Mesenchymal stem cell (in vitro differentiated cells and primary cell): ENCODE data around the gene ATP23.

Experiments
- DNase-seq: peaks from one replicate; pipeline ENCODE4 v3.0.0-alpha.2; 2013
- H2AFZ ChIP-seq: one replicate; pipeline ENCODE4 v1.6.1; 2013; ENCODE audit warnings: low read depth, mild to moderate bottlenecking, control low read depth, inconsistent platforms, low read length, moderate library complexity
- H2AK5ac ChIP-seq: 2 replicates; pipeline ENCODE4 v1.6.1; 2013; ENCODE audit warnings: low read length, moderate library complexity, mild to moderate bottlenecking, inconsistent platforms; ENCODE audit not compliant: severe bottlenecking
- H2BK120ac ChIP-seq: one replicate; pipeline ENCODE4 v1.6.1; 2013; ENCODE audit warnings: low read depth, mild to moderate bottlenecking, inconsistent platforms, low read length, moderate library complexity
- H2BK12ac ChIP-seq, 2 experiments: one replicate each; pipeline ENCODE4 v1.6.1; 2013; ENCODE audit warnings: inconsistent platforms in 2 of 2, low read length in 2 of 2, mild to moderate bottlenecking in 2 of 2, moderate library complexity in 2 of 2, control low read depth in 1 of 2
- H2BK15ac ChIP-seq: one replicate; pipeline ENCODE4 v1.6.1; 2013; ENCODE audit warnings: mild to moderate bottlenecking, low read depth, inconsistent platforms; ENCODE audit not compliant: poor library complexity, severe bottlenecking
- H2BK5ac ChIP-seq: 2 replicates; pipeline ENCODE4 v1.6.1; 2013; ENCODE audit warnings: low read depth, mild to moderate bottlenecking, low read length, control low read depth, inconsistent platforms; ENCODE audit not compliant: poor library complexity, severe bottlenecking
- H3K14ac ChIP-seq, 2 experiments: one replicate each; pipeline ENCODE4 v1.6.1; 2013; ENCODE audit warnings: inconsistent platforms in 2 of 2, low read length in 2 of 2, control low read depth in 1 of 2, mild to moderate bottlenecking in 1 of 2, moderate library complexity in 1 of 2
- H3K18ac ChIP-seq, 2 experiments: one replicate each; pipeline ENCODE4 v1.6.1; 2013; ENCODE audit warnings: inconsistent platforms in 2 of 2, low read length in 2 of 2, control low read depth in 1 of 2, low read depth in 1 of 2, mild to moderate bottlenecking in 1 of 2
- H3K23ac ChIP-seq, 2 experiments: one replicate each; pipeline ENCODE4 v1.6.1; 2013; ENCODE audit warnings: inconsistent platforms in 2 of 2, low read length in 2 of 2, mild to moderate bottlenecking in 2 of 2, moderate library complexity in 2 of 2, control low read depth in 1 of 2
- H3K27ac ChIP-seq: 2 replicates; pipeline ENCODE4 v1.5.1; 2013; ENCODE audit warnings: mild to moderate bottlenecking, moderate library complexity, low read length, control low read depth, inconsistent platforms; ENCODE audit not compliant: poor library complexity, severe bottlenecking
- H3K27me3 ChIP-seq, 2 experiments: 2 replicates each; pipeline versions ENCODE4 v1.6.1 to v1.7.0; 2013; ENCODE audit warnings: low read length in 2 of 2, mild to moderate bottlenecking in 2 of 2, moderate library complexity in 2 of 2, control low read depth in 1 of 2, inconsistent platforms in 1 of 2; ENCODE audit not compliant: control insufficient read depth in 1 of 2, insufficient read depth in 1 of 2
- H3K36me3 ChIP-seq, 2 experiments: 2 replicates each; pipeline versions ENCODE4 v1.6.1 to v1.7.0; 2013; ENCODE audit warnings: low read length in 2 of 2, control low read depth in 1 of 2, inconsistent platforms in 1 of 2, low read depth in 1 of 2, mild to moderate bottlenecking in 1 of 2; ENCODE audit not compliant: insufficient read depth in 2 of 2, control insufficient read depth in 1 of 2
- H3K4ac ChIP-seq, 2 experiments: one replicate each; pipeline ENCODE4 v1.6.1; 2013; ENCODE audit warnings: inconsistent platforms in 2 of 2, low read length in 2 of 2, mild to moderate bottlenecking in 2 of 2, moderate library complexity in 2 of 2, control low read depth in 1 of 2, low read depth in 1 of 2
- H3K4me1 ChIP-seq: 2 replicates; pipeline ENCODE4 v1.6.1; 2013; ENCODE audit warnings: low read depth, low read length, control low read depth; ENCODE audit not compliant: control insufficient read depth, insufficient read depth
- H3K4me2 ChIP-seq: 2 replicates; pipeline ENCODE4 v1.6.1; 2013; ENCODE audit warnings: low read length, mild to moderate bottlenecking, inconsistent platforms; ENCODE audit not compliant: poor library complexity, severe bottlenecking
- H3K4me3 ChIP-seq, 2 experiments: 2 replicates each; pipeline versions ENCODE4 v1.5.1 to v1.7.0; 2013; ENCODE audit warnings: low read length in 2 of 2, mild to moderate bottlenecking in 2 of 2, control low read depth in 1 of 2, low read depth in 1 of 2; ENCODE audit not compliant: insufficient read depth in 1 of 2
- H3K79me1 ChIP-seq: replicated peaks from 2 replicates; pipeline ENCODE4 v1.6.1; 2013; ENCODE audit warnings: mild to moderate bottlenecking, control low read depth, low read length, inconsistent platforms; ENCODE audit not compliant: poor library complexity, severe bottlenecking
- H3K9ac ChIP-seq: 2 replicates; pipeline ENCODE4 v1.7.0; 2013; ENCODE audit warnings: mild to moderate bottlenecking, low read length, moderate library complexity
- H3K9me3 ChIP-seq: 2 replicates; pipeline ENCODE4 v1.7.0; 2013; ENCODE audit warnings: mild to moderate bottlenecking, low read length; ENCODE audit not compliant: control insufficient read depth
- H4K8ac ChIP-seq: one replicate; pipeline ENCODE4 v1.6.1; 2013; ENCODE audit warnings: inconsistent platforms, mild to moderate bottlenecking, low read length, moderate library complexity
- H4K91ac ChIP-seq: one replicate; pipeline ENCODE4 v1.6.1; 2013; ENCODE audit warnings: mild to moderate bottlenecking, low read length, inconsistent platforms
- WGBS: methylation state at CpG from one replicate; pipeline ENCODE4 v1.1.7; 2013; ENCODE audit warnings: mixed read lengths; 5-methylcytosine and 5-hydroxymethylcytosine counted together

Gene ATP23

GRCh38 chr12:57993834-57994233 is 52.5 kb downstream of the ATP23 start:
- no peak overlapping the region for H2AFZ ChIP-seq
- peaks cover 29% of the 10 kb centered on the region for H3K9me3 ChIP-seq
- H2BK12ac ChIP-seq, result no peak overlapping the region
- H3K9ac ChIP-seq, result no peak overlapping the region
- no peak overlapping the region for H3K4me2 ChIP-seq
- H3K4me1 ChIP-seq, result no peaks in the 10 kb centered on the region
- no peak overlapping the region for H3K27ac ChIP-seq
- no peak overlapping the region for H3K4me3 ChIP-seq
- WGBS, result 87% methylated on average over 3 of the region's 3 CpGs
- no peak overlapping the region for H3K18ac ChIP-seq
- H3K23ac ChIP-seq, result no peak overlapping the region
- no peak overlapping the region for H2AK5ac ChIP-seq
- no peak overlapping the region for H2BK5ac ChIP-seq
- H3K79me1 ChIP-seq, result no peaks in the 10 kb centered on the region
- H4K91ac ChIP-seq, result no peak overlapping the region
- no peaks in the 10 kb centered on the region for H3K27me3 ChIP-seq
- no peak overlapping the region for H3K4ac ChIP-seq
- no peak overlapping the region for H3K14ac ChIP-seq
- H3K36me3 ChIP-seq, result no peaks in the 10 kb centered on the region
- no peak overlapping the region for H2BK120ac ChIP-seq
- DNase-seq, result no peak
- H2BK15ac ChIP-seq, result no peak overlapping the region
- no peak overlapping the region for H4K8ac ChIP-seq

GRCh38 chr12:57996520-57996919 is 55.2 kb downstream of the ATP23 start:
- Histone ChIP-seq H3K4me3 (no peak overlapping the region), H2AK5ac (no peak overlapping the region), H2AFZ (no peak overlapping the region), H3K9me3 (peaks cover 45% of the 10 kb centered on the region), H3K4me1 (no peaks in the 10 kb centered on the region), H3K79me1 (no peaks in the 10 kb centered on the region), H4K91ac (no peak overlapping the region), H4K8ac (no peak overlapping the region), H3K4me2 (no peak overlapping the region), H2BK12ac (no peak overlapping the region), H3K14ac (no peak overlapping the region), H3K18ac (no peak overlapping the region), H3K27me3 (no peaks in the 10 kb centered on the region), H2BK5ac (no peak overlapping the region), H3K36me3 (no peaks in the 10 kb centered on the region), H3K27ac (no peak overlapping the region), H3K4ac (no peak overlapping the region), H2BK120ac (no peak overlapping the region), H2BK15ac (no peak overlapping the region), H3K23ac (no peak overlapping the region), H3K9ac (no peak overlapping the region)
- no CpG with 5 or more reads among the region's 2 CpGs for WGBS
- no peak for DNase-seq

DNA sequence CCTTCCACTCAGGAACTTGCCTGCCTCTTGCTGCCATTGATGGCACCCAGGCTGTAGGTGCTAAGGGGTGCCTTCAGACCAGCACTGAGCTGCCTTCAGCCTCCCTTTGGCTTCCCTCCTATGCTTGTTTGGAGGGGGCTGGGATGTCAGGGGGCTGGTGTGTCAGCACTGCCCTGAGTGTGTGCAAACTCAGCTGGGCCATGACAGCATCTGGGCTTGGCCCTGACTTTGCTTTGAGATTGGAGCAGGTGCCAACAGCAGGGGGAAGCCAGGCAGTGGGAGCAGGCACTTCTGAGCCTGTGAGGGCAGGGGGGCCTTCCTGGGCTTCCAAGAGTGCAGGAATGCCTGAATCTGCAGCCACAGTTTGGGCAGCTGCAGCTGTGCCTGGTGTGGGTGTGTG is 56.9 kb downstream of the ATP23 start:
- Histone ChIP-seq H2BK5ac (no peak overlapping the region), H2BK120ac (no peak overlapping the region), H3K79me1 (no peaks in the 10 kb centered on the region), H3K9me3 (peaks cover 58% of the 10 kb centered on the region), H3K36me3 (no peaks in the 10 kb centered on the region), H4K8ac (no peak overlapping the region), H3K4me3 (peak overlapping the region in 1 of 2 experiments; percentile 24), H3K14ac (no peak overlapping the region), H2BK15ac (no peak overlapping the region), H2BK12ac (no peak overlapping the region), H3K4me1 (no peaks in the 10 kb centered on the region), H3K18ac (no peak overlapping the region), H3K23ac (no peak overlapping the region), H3K27ac (no peak overlapping the region), H3K27me3 (no peaks in the 10 kb centered on the region), H3K9ac (no peak overlapping the region), H3K4ac (no peak overlapping the region), H2AK5ac (no peak overlapping the region), H3K4me2 (no peak overlapping the region), H4K91ac (no peak overlapping the region), H2AFZ (no peak overlapping the region)
- no peak for DNase-seq

DNA sequence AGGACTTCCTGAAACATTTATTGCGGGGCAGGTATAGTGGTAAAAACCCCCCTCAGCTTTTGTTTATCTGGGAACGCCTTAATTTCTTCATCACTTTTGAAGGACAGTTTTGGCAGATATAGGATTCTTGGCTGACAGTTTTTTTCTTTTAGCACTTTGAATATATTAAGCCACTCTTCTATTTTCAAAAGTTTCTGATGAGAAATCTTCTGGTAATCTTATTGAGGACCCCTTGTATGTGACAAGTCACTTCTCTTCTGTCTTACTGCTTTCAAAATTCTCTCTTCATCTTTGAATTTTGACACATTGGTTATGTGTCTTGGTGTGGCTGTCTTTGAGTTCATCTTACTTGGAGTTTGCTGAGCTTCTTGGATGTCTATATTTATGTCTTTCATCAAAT is 59.1 kb downstream of the ATP23 start:
- H3K9ac ChIP-seq, result no peak overlapping the region
- no peak overlapping the region for H3K18ac ChIP-seq
- no peak overlapping the region for H3K4me3 ChIP-seq
- no peaks in the 10 kb centered on the region for H3K79me1 ChIP-seq
- H3K14ac ChIP-seq, result no peak overlapping the region
- no peak overlapping the region for H2AK5ac ChIP-seq
- no peak overlapping the region for H3K4ac ChIP-seq
- no peak overlapping the region for H4K8ac ChIP-seq
- H3K27me3 ChIP-seq, result no peaks in the 10 kb centered on the region
- no peak overlapping the region for H2AFZ ChIP-seq
- WGBS, result 79% methylated on average over 2 of the region's 2 CpGs
- H2BK120ac ChIP-seq, result no peak overlapping the region
- no peak overlapping the region for H2BK15ac ChIP-seq
- H2BK12ac ChIP-seq, result no peak overlapping the region
- no peak overlapping the region for H3K4me2 ChIP-seq
- peaks cover 53% of the 10 kb centered on the region for H3K9me3 ChIP-seq
- no peak overlapping the region for H2BK5ac ChIP-seq
- H3K27ac ChIP-seq, result no peak overlapping the region
- H3K36me3 ChIP-seq, result no peaks in the 10 kb centered on the region
- no peak overlapping the region for H4K91ac ChIP-seq
- DNase-seq, result no peak
- H3K4me1 ChIP-seq, result no peaks in the 10 kb centered on the region
- H3K23ac ChIP-seq, result no peak overlapping the region
